Astrocyte of the spinal cord (primary cell): Measurements from ENCODE around the gene PLEK.
"Not testable (repeated sequence)": the region's sequence is repeated elsewhere in the genome, so short reads cannot be mapped to it uniquely, and the experiment has no call there.

Experiments used
- DNase-seq: peaks from one replicate; pipeline ENCODE4 v3.0.0; 2011; ENCODE audit warnings: low read depth, low spot score
- H3K4me3 ChIP-seq: 2 replicates; pipeline ENCODE4 v1.5.1; 2011; ENCODE audit warnings: low read depth, mild to moderate bottlenecking, low read length, moderate library complexity
- in situ Hi-C: cut with HindIII; loops from 2 replicates; pipeline ENCODE4 v1.10.0; 2017; ENCODE audit warnings: low sequenced_read_pairs
- TF ChIP-seq, protein P1 (sequence below): IDR thresholded peaks from 2 replicates; pipeline ENCODE4 v1.5.1; 2012; ENCODE audit warnings: low read depth, mild to moderate bottlenecking, low read length, inconsistent platforms

The PLEK gene

DNA sequence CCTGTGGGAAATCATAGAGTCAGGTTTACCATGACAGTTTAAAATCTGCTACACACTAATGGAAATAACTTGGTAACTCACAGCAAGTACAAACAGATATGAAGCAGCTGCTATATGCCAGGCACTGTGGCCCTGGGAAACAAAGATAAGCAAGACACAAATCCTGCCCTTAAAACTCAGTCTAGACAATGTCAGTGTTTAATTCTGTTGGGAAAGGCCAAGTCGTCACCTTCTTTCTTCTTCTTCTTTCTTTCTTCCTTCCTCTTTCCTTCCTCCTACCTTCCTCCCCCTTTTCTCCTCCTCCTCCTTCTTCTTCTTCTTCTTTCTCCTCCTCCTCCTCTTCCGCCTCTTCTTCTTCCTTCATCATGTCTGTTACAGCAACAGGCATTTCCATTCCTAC, 26.8 kb downstream of the PLEK start:
- H3K4me3 ChIP-seq: no peak overlapping the region
- TF ChIP-seq, protein P1, sequence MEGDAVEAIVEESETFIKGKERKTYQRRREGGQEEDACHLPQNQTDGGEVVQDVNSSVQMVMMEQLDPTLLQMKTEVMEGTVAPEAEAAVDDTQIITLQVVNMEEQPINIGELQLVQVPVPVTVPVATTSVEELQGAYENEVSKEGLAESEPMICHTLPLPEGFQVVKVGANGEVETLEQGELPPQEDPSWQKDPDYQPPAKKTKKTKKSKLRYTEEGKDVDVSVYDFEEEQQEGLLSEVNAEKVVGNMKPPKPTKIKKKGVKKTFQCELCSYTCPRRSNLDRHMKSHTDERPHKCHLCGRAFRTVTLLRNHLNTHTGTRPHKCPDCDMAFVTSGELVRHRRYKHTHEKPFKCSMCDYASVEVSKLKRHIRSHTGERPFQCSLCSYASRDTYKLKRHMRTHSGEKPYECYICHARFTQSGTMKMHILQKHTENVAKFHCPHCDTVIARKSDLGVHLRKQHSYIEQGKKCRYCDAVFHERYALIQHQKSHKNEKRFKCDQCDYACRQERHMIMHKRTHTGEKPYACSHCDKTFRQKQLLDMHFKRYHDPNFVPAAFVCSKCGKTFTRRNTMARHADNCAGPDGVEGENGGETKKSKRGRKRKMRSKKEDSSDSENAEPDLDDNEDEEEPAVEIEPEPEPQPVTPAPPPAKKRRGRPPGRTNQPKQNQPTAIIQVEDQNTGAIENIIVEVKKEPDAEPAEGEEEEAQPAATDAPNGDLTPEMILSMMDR: no peak
- DNase-seq: no peak
- in situ Hi-C loops: no loop called here

DNA sequence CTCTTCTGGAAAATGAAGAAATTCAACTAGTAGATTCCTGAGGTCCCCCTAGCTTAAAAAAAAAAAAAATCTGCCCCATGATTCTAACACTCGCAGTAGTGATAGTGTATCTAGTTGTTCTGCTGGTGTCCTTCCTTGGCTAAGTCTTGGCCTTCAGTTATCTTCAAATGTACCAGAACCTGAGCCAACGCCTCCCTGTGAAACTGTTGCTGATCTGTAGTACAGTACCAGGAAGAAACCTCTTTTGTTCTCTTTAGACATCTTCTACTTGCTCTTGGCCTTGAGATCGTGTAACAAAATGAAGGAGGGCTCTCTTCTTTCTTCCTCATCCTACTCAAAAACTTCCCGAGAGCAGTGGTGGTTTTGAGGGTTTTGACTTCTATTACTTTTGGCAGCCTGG, 31.0 kb downstream of the PLEK start:
- no peak overlapping the region for H3K4me3 ChIP-seq
- TF ChIP-seq, protein P1: no peak
- DNase-seq: no peak
- in situ Hi-C loops: no loop called here

DNA sequence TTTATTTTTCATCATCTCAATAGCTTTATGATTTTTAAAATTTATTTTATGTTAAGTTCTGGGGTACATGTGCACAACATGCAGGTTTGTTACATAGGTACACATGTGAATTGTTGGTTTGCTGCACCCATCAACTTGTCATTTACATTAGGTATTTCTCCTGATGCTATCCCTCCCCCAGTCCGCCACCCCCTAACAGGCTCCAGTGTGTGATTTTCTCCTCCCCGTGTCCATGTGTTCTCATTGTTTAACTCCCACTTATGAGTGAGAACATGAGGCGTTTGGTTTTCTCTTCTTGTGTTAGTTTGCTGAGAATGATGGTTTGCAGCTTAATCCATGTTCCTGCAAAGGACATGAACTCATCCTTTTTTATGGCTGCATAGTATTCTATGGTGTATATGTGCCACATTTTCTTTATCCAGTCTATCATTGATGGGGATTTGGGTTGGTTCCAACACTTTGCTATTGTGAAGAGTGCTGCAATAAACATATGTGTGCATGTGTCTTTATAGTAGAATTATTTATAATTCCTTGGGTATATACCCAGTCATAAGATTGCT, 32.7 kb downstream of the PLEK start:
- in situ Hi-C loops, DNase-seq, H3K4me3 ChIP-seq: not testable (repeated sequence)

DNA sequence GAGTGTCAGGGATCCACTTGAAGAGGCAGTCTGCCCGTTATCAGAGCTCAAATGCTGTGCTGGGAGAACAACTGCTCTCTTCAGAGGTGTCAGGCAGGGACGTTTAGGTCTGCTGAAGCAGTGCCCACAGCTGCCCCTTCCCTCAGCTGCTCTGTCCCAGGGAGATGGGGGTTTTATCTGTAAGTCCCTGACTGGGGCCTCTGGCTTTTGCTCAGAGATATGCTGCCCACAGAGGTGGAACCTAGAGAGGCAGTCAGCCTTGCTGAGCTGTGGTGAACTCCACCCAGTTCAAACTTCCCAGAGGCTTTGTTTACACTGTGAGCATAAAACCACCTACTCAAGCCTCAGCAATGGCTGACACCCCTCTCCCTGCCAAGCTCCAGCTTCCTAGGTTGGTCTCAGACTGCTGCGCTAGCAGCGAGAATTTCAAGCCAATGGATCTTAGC, 38.1 kb downstream of the PLEK start:
- no peak overlapping the region for H3K4me3 ChIP-seq
- DNase-seq: no peak
- in situ Hi-C loops: no loop called here
- TF ChIP-seq, protein P1: no peak

DNA sequence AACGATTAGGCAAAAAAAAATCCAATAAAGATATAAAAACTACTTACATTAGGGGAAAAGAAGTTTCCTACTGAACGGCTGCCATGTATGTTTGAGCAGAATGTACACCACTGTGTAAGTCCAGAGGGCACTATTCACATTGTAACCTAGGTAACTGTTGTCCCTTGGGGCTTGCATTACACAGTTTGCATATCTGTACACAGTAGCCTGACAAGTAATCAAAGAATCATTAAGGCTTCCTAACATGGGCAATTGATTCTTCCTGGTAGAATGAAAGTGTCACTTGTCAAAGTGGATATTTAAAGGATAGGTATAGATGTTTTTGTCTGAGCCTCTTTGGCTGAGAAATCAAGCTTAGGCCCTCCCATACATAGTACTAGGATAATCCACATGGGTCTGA, 39.1 kb downstream of the PLEK start:
- TF ChIP-seq, protein P1: no peak
- DNase-seq: no peak
- in situ Hi-C loops: no loop called here
- no peak overlapping the region for H3K4me3 ChIP-seq

DNA sequence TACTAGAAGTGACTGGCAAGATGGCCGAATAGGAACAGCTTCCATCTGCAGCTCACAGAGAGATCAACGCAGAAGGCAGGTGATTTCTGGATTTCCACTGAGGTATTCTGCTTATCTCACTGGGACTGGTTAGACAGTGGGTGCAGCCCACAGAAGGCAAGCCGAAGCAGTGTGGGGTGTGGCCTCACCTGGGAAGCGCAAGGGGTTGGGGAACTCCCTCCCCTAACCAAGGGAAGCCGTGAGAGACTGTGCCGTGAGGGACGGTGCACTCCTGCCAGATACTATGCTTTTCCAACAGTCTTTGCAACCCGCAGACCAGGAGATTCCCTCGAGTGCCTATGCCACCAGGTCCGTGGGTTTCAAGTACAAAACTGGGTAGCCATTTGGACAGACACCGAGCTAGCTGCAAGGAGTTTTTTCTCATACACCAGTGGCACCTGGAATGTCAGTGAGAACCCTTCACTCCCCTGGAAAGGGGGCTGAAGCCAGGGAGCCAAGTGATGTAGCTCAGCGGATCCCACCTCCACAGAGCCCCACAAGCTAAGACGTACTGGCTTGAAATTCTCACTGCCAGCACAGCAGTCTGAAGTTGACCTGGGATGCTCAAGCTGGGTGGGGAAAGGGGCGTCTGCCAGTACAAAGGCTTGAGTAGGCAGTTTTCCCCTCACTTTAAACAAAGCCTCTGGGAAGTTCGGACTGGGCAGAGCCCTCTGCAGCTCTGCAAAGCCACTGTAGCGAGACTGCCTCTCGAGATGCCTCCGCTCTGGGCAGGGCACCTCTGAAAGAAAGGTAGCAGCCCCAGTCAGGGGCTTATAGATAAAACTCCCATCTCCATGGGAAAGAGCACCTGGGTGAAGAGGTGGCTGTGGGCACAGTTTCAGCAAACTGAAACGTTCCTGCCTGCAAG, 40.1 kb downstream of the PLEK start:
- no peak overlapping the region for H3K4me3 ChIP-seq
- TF ChIP-seq, protein P1: no peak
- in situ Hi-C loops: no loop called here
- DNase-seq: no peak

DNA sequence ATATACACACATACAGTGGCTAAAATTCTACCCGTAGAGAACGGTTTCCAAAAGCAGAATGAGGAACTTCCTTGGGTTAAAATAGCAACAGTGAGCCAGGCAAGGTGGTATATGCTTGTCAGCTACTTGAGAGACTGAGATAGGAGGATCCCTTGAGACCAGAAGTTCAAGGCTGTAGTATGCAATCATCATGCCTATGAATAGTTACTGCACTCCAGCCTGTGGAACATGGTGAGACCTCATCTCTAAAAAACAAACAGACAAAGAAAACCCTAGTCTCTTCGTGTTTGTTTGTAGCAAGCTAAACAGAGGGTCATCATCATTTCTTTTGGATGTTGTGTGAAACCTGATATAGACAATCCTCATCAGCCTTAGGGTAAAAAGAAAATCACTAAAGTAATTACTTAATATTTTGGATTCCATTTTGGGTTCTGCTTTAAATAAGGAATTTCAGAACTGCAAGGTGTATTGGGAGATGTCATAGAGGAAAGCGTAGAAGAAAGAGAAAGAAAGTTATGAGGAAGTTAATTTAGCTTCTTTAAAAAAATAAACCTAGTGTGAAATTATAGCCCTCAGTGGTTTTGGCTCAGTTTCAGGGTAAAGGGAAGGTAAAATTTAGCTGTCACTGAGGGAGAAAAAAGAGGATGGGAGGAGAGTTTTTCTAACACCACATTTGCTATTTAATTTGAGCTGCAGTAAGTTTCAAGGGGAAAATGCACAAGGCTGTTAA, 46.5 kb downstream of the PLEK start:
- in situ Hi-C loops: no loop called here
- DNase-seq: no peak
- TF ChIP-seq, protein P1: no peak
- H3K4me3 ChIP-seq: no peak overlapping the region
